Progenitor cell of endocrine pancreas (in vitro differentiated cells): ENCODE data around the gene AGTR1. TPM values are rescaled to one million over a fixed set of nuclear protein-coding genes. Genes with fewer than 3 reads are reported as not detected.

Experiments
- DNase-seq: peaks from one replicate; pipeline ENCODE4 v3.0.0; 2021; ENCODE audit warnings: low spot score; ENCODE audit not compliant: unreplicated experiment
- H3K27ac Mint-ChIP-seq: 2 replicates; pipeline ENCODE4 v1.8.0; 2021; ENCODE audit warnings: mild to moderate bottlenecking, moderate library complexity, mixed read lengths
- H3K27me3 Mint-ChIP-seq: 2 replicates; pipeline ENCODE4 v1.8.0; 2021; ENCODE audit warnings: mixed read lengths
- H3K36me3 Mint-ChIP-seq: 2 replicates; pipeline ENCODE4 v1.8.0; 2022; ENCODE audit warnings: mixed read lengths; ENCODE audit not compliant: insufficient read depth
- H3K4me1 Mint-ChIP-seq: 2 replicates; pipeline ENCODE4 v1.8.0; 2021; ENCODE audit warnings: low read depth, mixed read lengths
- H3K4me3 Mint-ChIP-seq: 2 replicates; pipeline ENCODE4 v1.8.0; 2021; ENCODE audit warnings: low read depth, mild to moderate bottlenecking, moderate library complexity, mixed read lengths
- H3K9me3 Mint-ChIP-seq: 2 replicates; pipeline ENCODE4 v1.8.0; 2021; ENCODE audit warnings: low read depth, mixed read lengths
- total RNA-seq: library from RNA; stranded (reverse); gene quantifications from 2 replicates; pipeline ENCODE4 v1.2.1, GENCODE V29; 2021
- TF ChIP-seq, protein P1 (sequence below): fragments of 200-600 bp; sonication (generic); IDR thresholded peaks from one replicate; pipeline ENCODE4 v1.5.0; 2021; ENCODE audit warnings: antibody characterized with exemption, mild to moderate bottlenecking; ENCODE audit not compliant: unreplicated experiment

The AGTR1 gene
- total RNA-seq, 1 donor from 2014 or later, result 8.2 TPM

DNA sequence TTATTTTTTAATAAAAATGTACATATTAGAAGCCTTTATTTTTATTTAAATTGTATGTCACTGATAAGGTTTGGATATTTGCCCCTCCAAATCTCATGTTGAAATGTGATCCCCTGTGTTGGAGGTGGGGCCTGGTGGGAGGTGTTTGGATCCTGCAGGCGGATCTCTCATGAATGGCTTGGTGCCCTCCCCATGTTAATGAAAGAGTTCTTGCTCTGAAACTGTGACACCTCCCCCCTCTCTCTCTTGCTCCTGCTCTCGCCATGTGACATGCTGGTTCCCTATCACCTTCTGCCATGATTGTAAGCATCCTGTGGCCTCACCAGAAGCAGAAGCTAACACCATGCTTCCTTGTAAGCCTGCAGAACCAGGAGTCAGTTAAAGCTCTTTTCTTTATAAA lies 13.0 kb downstream of the AGTR1 start:
- Mint-ChIP-seq H3K4me1 (peaks cover 16% of the 10 kb centered on the region), H3K27ac (no peak overlapping the region), H3K4me3 (no peak overlapping the region), H3K9me3 (peaks cover 3% of the 10 kb centered on the region), H3K36me3 (peaks cover 1% of the 10 kb centered on the region), H3K27me3 (no peaks in the 10 kb centered on the region)
- TF ChIP-seq, protein P1, sequence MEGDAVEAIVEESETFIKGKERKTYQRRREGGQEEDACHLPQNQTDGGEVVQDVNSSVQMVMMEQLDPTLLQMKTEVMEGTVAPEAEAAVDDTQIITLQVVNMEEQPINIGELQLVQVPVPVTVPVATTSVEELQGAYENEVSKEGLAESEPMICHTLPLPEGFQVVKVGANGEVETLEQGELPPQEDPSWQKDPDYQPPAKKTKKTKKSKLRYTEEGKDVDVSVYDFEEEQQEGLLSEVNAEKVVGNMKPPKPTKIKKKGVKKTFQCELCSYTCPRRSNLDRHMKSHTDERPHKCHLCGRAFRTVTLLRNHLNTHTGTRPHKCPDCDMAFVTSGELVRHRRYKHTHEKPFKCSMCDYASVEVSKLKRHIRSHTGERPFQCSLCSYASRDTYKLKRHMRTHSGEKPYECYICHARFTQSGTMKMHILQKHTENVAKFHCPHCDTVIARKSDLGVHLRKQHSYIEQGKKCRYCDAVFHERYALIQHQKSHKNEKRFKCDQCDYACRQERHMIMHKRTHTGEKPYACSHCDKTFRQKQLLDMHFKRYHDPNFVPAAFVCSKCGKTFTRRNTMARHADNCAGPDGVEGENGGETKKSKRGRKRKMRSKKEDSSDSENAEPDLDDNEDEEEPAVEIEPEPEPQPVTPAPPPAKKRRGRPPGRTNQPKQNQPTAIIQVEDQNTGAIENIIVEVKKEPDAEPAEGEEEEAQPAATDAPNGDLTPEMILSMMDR, result no peak
- no peak for DNase-seq

DNA sequence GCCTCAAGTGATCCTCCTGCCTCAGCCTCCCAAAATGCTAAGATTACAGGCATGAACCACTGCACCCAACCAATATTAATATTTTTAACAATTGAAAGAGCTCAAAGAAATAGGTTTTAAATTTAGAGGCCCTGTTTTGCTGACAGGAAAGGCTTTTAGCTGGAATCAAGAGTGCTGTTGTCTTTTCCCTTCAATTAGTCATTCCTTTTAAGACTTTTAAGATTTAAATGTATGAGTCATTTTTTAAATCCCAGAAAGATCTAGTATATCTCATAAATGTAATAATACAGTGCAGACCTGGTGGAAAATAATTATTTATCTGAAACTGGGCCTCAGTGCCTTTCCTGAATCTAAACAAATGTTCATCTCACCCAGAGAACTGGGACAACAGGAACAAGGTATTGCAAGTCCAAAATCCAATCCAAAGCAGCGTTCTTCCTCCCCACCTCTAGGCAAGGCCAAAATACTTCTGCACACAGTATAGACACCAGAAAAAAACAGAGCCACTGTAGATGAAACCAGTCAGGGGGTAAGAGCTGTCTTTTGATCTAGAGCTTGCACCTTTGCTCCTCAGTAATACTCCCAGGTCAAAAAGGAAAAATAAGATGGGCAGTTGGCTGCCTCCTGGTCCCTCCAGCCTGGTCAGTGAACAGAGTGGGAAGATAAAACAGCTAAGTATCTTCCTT lies 14.4 kb downstream of the AGTR1 start:
- peaks cover 16% of the 10 kb centered on the region for H3K4me1 Mint-ChIP-seq
- H3K4me3 Mint-ChIP-seq, result no peak overlapping the region
- H3K27me3 Mint-ChIP-seq, result no peaks in the 10 kb centered on the region
- no peak for DNase-seq
- H3K36me3 Mint-ChIP-seq, result peaks cover 1% of the 10 kb centered on the region
- peaks cover 3% of the 10 kb centered on the region for H3K9me3 Mint-ChIP-seq
- TF ChIP-seq, protein P1, result no peak
- no peak overlapping the region for H3K27ac Mint-ChIP-seq

DNA sequence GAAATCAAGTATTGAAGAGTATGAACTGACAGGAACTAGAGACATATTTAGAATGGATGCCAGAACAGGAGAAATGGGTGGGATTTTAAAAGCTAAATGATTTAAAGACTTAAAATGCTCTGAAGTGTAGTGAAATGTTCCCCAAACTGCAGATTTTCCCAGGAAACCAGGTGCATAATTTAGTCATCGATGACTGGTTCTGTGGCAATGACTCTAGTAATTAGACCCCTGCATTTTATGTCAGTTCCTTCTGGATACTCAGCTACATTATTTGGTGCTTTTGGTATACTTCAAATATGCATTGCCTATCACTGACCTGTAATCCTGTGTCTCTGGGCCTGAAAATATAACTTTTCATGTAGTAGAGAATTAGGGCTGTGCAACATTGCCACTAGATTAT lies 16.8 kb downstream of the AGTR1 start:
- DNase-seq, result no peak
- TF ChIP-seq, protein P1, result no peak
- Mint-ChIP-seq H3K9me3 (peaks cover 3% of the 10 kb centered on the region), H3K4me3 (no peak overlapping the region), H3K4me1 (peaks cover 10% of the 10 kb centered on the region), H3K27me3 (no peaks in the 10 kb centered on the region), H3K36me3 (peaks cover 1% of the 10 kb centered on the region), H3K27ac (no peak overlapping the region)

DNA sequence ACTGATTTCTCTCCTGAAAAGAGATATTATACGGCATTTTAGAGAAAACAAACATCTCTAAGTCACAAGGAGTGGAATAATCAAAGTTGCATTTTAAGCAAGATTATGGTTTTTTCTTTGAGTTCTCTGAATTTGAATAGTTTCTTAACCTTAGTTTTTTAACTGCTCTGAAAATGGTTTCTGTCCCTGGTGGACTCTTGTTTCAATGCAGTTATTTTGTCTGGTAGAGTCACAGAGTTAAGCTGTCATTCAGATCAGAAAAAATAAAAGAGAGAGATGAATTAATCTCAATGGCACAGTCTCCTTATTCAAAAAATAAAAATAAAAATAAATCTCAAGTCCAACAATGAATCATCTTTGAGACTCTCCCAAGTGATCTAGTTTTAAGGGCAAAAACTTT lies 19.0 kb downstream of the AGTR1 start:
- H3K27me3 Mint-ChIP-seq, result no peaks in the 10 kb centered on the region
- no peak overlapping the region for H3K4me3 Mint-ChIP-seq
- no peak overlapping the region for H3K27ac Mint-ChIP-seq
- H3K4me1 Mint-ChIP-seq, result peaks cover 7% of the 10 kb centered on the region
- H3K36me3 Mint-ChIP-seq, result peaks cover 1% of the 10 kb centered on the region
- TF ChIP-seq, protein P1, result no peak
- no peaks in the 10 kb centered on the region for H3K9me3 Mint-ChIP-seq
- DNase-seq, result no peak

DNA sequence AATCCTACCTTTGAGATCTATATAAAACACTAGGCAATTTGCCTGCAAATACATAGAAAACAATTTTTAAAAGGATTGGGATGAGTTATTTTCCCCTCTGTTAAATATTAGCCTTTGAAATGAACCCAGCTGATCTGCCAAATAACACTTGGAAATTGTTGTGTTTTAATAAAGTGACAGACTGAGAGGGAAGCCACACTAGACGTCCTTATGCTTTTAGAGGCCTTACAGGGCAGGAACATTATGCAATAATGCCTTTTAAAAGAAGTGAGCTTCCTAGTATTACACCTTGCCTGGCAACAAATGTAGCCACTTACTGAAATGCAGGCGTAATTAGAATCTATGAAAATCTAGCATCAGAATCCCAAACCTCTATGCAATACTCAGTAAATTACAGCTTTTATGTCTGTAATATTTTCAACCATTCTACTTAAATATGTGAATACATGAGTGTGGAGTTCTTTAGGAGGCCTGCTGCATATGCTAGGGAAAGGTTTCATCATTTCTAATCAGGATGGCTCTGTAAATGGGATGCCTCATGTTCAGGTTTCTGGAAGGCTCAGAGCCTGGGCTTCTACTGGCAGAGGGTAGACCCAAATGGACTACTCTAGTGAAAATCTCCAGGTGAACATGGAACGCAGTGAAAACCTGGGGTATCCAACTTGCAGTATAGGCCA lies 20.3 kb downstream of the AGTR1 start:
- peaks cover 7% of the 10 kb centered on the region for H3K4me1 Mint-ChIP-seq
- DNase-seq, result no peak
- no peaks in the 10 kb centered on the region for H3K36me3 Mint-ChIP-seq
- H3K9me3 Mint-ChIP-seq, result no peaks in the 10 kb centered on the region
- H3K4me3 Mint-ChIP-seq, result no peak overlapping the region
- H3K27me3 Mint-ChIP-seq, result no peaks in the 10 kb centered on the region
- TF ChIP-seq, protein P1, result no peak
- no peak overlapping the region for H3K27ac Mint-ChIP-seq
